K562 (cell line): ENCODE results near the gene LZTS2. TPM values are rescaled to one million over a fixed set of nuclear protein-coding genes. Genes with fewer than 3 reads are reported as not detected.
A peak's percentile ranks its signal among the peaks of the same experiment; 100 is the strongest.

Experiments
- ATAC-seq: fragments of 200-7000 bp; cut with Tn5 transposase; 3 replicates; pipeline ENCODE4 v1.9.1; 2020; ENCODE audit warnings: moderate library complexity
- BruUV-seq: library from RNA; stranded (reverse); fragments of 400-500 nt; replicated peaks from 2 replicates; lab custom pipeline; 2021; lab: Mats Ljungman, UMichigan
- CTCF ChIA-PET: fragments of 300-600 bp; formaldehyde crosslinking; extraction: SDS; loops from one replicate; lab custom pipeline; 2021; ENCODE audit warnings: low intra/inter-chr PET ratio; lab: Yijun Ruan, JAX
- POLR2A ChIA-PET: fragments of 300-600, 350-650 bp; sonication (Branson Sonifier 250); formaldehyde crosslinking; extraction: SDS; loops from one replicate; lab custom pipeline; 2021; ENCODE audit warnings: antibody characterized with exemption, inconsistent platforms; lab: Yijun Ruan, JAX
- DNase-seq, 4 experiments: peaks; one replicate each; pipeline versions ENCODE4 v3.0.0 to v3.0.0-alpha.2; 2011 to 2018; ENCODE audit warnings: low spot score in 3 of 4, mixed read lengths in 3 of 4; ENCODE audit errors: extremely low read depth in 1 of 4
- FAIRE-seq: peaks from 2 replicates; lab custom pipeline; 2011; peaks lifted over from hg19 to GRCh38; lab: Jason Lieb, UNC
- H2AFZ ChIP-seq: 2 replicates; pipeline ENCODE4 v1.6.0; 2011; ENCODE audit warnings: low read depth, low read length, control low read depth, inconsistent platforms
- H3K27ac ChIP-seq: fragments of 200-600 bp; 3 replicates; pipeline ENCODE4 v1.8.0; 2011; ENCODE audit warnings: low read depth, mild to moderate bottlenecking, control low read depth, inconsistent platforms, low read length, moderate library complexity, mixed read lengths; ENCODE audit errors: extremely low read depth
- H3K27me3 ChIP-seq, 2 experiments: fragments of 300-600 bp in 1 of 2; 2 replicates in 1 of 2; 3 replicates in 1 of 2; pipeline versions ENCODE4 v1.6.0 to v1.8.0; 2011; ENCODE audit warnings: inconsistent platforms in 2 of 2, low read length in 2 of 2, mild to moderate bottlenecking in 1 of 2, mixed read lengths in 1 of 2, moderate library complexity in 1 of 2; ENCODE audit not compliant: control insufficient read depth in 2 of 2, insufficient read depth in 2 of 2
- H3K36me3 ChIP-seq: fragments of 300-600 bp; 3 replicates; pipeline ENCODE4 v1.8.0; 2011; ENCODE audit warnings: mild to moderate bottlenecking, low read length, inconsistent platforms; ENCODE audit not compliant: control insufficient read depth, insufficient read depth
- H3K4me1 ChIP-seq, 2 experiments: fragments of 200-600 bp in 1 of 2; replicated peaks in 1 of 2; 2 replicates in 1 of 2; 3 replicates in 1 of 2; pipeline versions ENCODE4 v1.5.1 to v1.8.0; 2011; ENCODE audit warnings: inconsistent platforms in 2 of 2, low read length in 2 of 2, mild to moderate bottlenecking in 1 of 2, mixed read lengths in 1 of 2, moderate library complexity in 1 of 2; ENCODE audit not compliant: control insufficient read depth in 2 of 2, insufficient read depth in 2 of 2
- H3K4me2 ChIP-seq: 2 replicates; pipeline ENCODE4 v1.6.1; 2011; ENCODE audit warnings: low read length, control low read depth, inconsistent platforms, mixed read lengths; ENCODE audit not compliant: insufficient read depth
- H3K4me3 ChIP-seq: fragments of 200-600 bp; sonication (generic), shearing (Covaris generic); 2 replicates; pipeline ENCODE4 v1.5.1; 2016; ENCODE audit warnings: control low read depth, inconsistent platforms
- H3K79me2 ChIP-seq: fragments of 200-600 bp; 3 replicates; pipeline ENCODE4 v1.8.0; 2011; ENCODE audit warnings: low read length, inconsistent platforms; ENCODE audit not compliant: control insufficient read depth, insufficient read depth
- H3K9ac ChIP-seq, 2 experiments: 2 replicates each; pipeline versions ENCODE4 v1.6.0 to v1.6.1; 2011; ENCODE audit warnings: low read depth in 2 of 2, low read length in 2 of 2, control low read depth in 1 of 2, inconsistent platforms in 1 of 2, mild to moderate bottlenecking in 1 of 2, mixed read lengths in 1 of 2; ENCODE audit not compliant: insufficient read depth in 1 of 2
- H3K9me1 ChIP-seq: one replicate; pipeline ENCODE4 v1.6.0; 2011; ENCODE audit warnings: inconsistent platforms, mild to moderate bottlenecking, low read length, moderate library complexity; ENCODE audit not compliant: control insufficient read depth, insufficient read depth
- H3K9me3 ChIP-seq: replicated peaks from 2 replicates; pipeline ENCODE4 v1.5.1; 2011; ENCODE audit warnings: low read depth, low read length, inconsistent platforms; ENCODE audit not compliant: control insufficient read depth, insufficient read depth
- H4K20me1 ChIP-seq: replicated peaks from 2 replicates; pipeline ENCODE4 v1.6.1; 2011; ENCODE audit warnings: low read length, inconsistent platforms, mixed read lengths; ENCODE audit not compliant: control insufficient read depth, insufficient read depth
- ARID2 ChIP-seq: fragments of 450-650 bp; IDR thresholded peaks from 2 replicates; pipeline ENCODE4 v1.6.1; 2017; ENCODE audit warnings: antibody characterized with exemption, mild to moderate bottlenecking
- BACH1 ChIP-seq: fragments of 200-800 bp; sonication (Bioruptor generic); IDR thresholded peaks from 2 replicates; pipeline ENCODE4 v1.6.1; 2016; ENCODE audit warnings: missing genetic modification characterization, missing compliant biosample characterization
- RAD21 ChIP-seq, 2 experiments: fragments of 250-450 bp in 1 of 2; fragments of 450-650 bp in 1 of 2; sonication (Bioruptor Pico) in 1 of 2; formaldehyde crosslinking in 1 of 2; IDR thresholded peaks in 1 of 2; conservative IDR thresholded peaks in 1 of 2; 2 replicates each; pipeline versions ENCODE4 v1.4.0 to v1.8.0; 2020 to 2022; ENCODE audit warnings: mild to moderate bottlenecking in 2 of 2, moderate library complexity in 1 of 2
- WGBS: fragments of 100-300 bp; shearing (Covaris generic); methylation state at CpG from one replicate; pipeline ENCODE4 v1.1.6; 2016; ENCODE audit warnings: low coverage, mixed read lengths; ENCODE audit not compliant: insufficient coverage; ENCODE audit errors: missing lambda C conversion rate; 5-methylcytosine and 5-hydroxymethylcytosine counted together
- in situ Hi-C: fragments of 300-500 bp; cut with MboI; formaldehyde crosslinking; loops from 4 replicates; pipeline ENCODE4 v1.15.0; 2018; ENCODE audit warnings: inconsistent platforms, mixed read lengths
- intact Hi-C: fragments of 100-400 bp; cut with micrococcal nuclease; formaldehyde crosslinking; loops from 2 replicates; pipeline ENCODE4 v1.14.2; 2022
- polyA plus RNA-seq, 8 experiments: library from polyadenylated mRNA; depleted of rRNA in 4 of 8; stranded (reverse) in 5 of 8; unstranded in 3 of 8; fragments of >200 nt; fragmentation: Nextera tagmentation in 2 of 8; fragmentation: Illumina TruSeq in 1 of 8; extraction: Ambion mirVana in 2 of 8; extraction: Trizol in 1 of 8; gene quantifications; 2 replicates each; pipeline versions ENCODE4 v1.2.1 to v1.2.3, GENCODE V29; 2011 to 2014; ENCODE audit warnings: inconsistent platforms in 1 of 8, missing spikeins in 1 of 8
- total RNA-seq, 7 experiments: library from RNA; depleted of rRNA in 6 of 7; stranded (reverse); fragments of >200 nt in 6 of 7; fragmentation: Illumina TruSeq in 2 of 7; extraction: Trizol in 2 of 7; gene quantifications; 2 replicates each; pipeline versions ENCODE4 v1.2.1 to v1.2.3, GENCODE V29; 2011 to 2021; ENCODE audit warnings: low replicate concordance in 1 of 7
- TF ChIP-seq, protein P1 (sequence below), 3 experiments: IDR thresholded peaks in 2 of 3; conservative IDR thresholded peaks in 1 of 3; 2 replicates each; pipeline ENCODE4 v1.5.1; 2011 to 2012; ENCODE audit warnings: low read length in 3 of 3, mild to moderate bottlenecking in 3 of 3, control low read depth in 2 of 3, improper control_type of control experiment in 1 of 3, inconsistent platforms in 1 of 3, low read depth in 1 of 3, mixed read lengths in 1 of 3, moderate library complexity in 1 of 3; ENCODE audit not compliant: insufficient read depth in 2 of 3
- TF ChIP-seq, protein P2 (sequence below), 2 experiments: fragments of 450-650 bp; formaldehyde crosslinking in 1 of 2; IDR thresholded peaks; 2 replicates each; pipeline versions ENCODE4 v1.4.0 to v1.6.1; 2014 to 2020; ENCODE audit warnings: mild to moderate bottlenecking in 2 of 2, borderline replicate concordance in 1 of 2, low read depth in 1 of 2

LZTS2 gene
- total and polyA plus RNA-seq, 9 of the 15 experiments (the other 6 are each of a cell fraction or from before 2014, with no cell fraction given) = 0.23 to 42.5 (median 14.7) TPM

DNA sequence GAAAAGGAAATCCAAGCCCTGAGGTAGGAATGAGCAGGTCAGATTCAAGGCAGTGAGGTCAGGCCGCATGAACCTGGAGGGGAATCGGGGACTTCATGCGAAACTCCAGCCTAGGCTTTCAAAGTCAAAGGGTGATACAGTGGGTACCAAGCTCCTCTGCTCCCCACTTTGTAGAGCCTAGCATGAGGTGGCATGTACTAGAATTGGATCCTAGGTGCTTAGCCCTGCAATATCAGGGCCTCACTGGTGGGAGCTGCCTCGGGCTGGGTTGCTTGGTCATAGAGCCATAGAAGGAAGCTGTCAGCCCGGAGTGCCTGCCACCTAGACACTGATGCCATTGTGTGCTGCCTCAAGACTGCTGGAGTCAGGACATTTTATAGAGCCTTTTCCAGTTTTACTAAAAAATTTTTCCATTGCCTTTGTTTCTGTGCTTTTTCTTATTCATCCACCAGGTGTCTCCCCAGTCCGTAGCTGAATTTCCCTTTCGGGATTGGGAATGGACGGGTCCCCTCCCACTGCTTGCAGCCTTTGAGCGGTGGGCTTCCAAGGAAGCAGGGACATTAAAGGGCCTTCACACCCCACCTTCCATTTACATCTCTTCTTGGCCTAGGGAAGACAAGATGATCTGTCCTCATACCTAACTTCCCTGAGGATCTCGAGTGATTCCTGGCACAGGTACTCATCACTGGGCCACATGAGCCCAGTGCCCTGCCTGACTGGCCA is 5.5 kb upstream of the LZTS2 start:
- Histone ChIP-seq H3K9me1 (no peaks in the 10 kb centered on the region), H3K9me3 (no peaks in the 10 kb centered on the region), H4K20me1 (0 out of 2 replicates have a peak, but pooled peaks cover 4% of the 10 kb centered on the region), H2AFZ (no peak overlapping the region), H3K4me2 (no peak overlapping the region), H3K9ac (no peak overlapping the region), H3K27me3 (no peaks in the 10 kb centered on the region), H3K79me2 (peaks cover 49% of the 10 kb centered on the region), H3K27ac (no peak overlapping the region; the same call in 2 of the 3 replicates), H3K4me1 (peaks cover 22 to 43% of the 10 kb centered on the region in 2 experiments; a peak in 4 of 5 replicates), H3K4me3 (no peak overlapping the region), H3K36me3 (peaks cover 47% of the 10 kb centered on the region; the same call in 2 of the 3 replicates)
- ChIA-PET CTCF (interaction anchor here (0.8 to 9.3 kb wide), 2 partner anchors 19 to 68 kb away, joined by 3 to 150 read pairs; no protein-coding TSS in a partner anchor), POLR2A (interaction anchor here (0.6 to 0.7 kb wide), 2 partner anchors 13 to 218 kb away, joined by 3 to 4 read pairs; no protein-coding TSS in a partner anchor)
- FAIRE-seq (peak; percentile 37), ATAC-seq (no peak), DNase-seq (peak in 1 of 4 experiments; percentile 28)
- TSS peak; percentile 13 for BruUV-seq
- intact Hi-C loops (loop anchor here (1.0 kb wide), 1 partner anchor 20 kb away; no protein-coding TSS in a partner anchor), in situ Hi-C loops (loop anchor here (25.0 kb wide), 1 partner anchor 1043 kb away; no protein-coding TSS in a partner anchor)
- 63% methylated on average over 10 of the region's 10 CpGs for WGBS
- TF ChIP-seq RAD21 (CRISPR knock-in tag; conservative IDR thresholded peaks at IDR 0.05 in 1 of 2, IDR thresholded peaks at IDR 0.05 in 1 of 2) (peak; percentile 59 to 65), ARID2 (0 out of 2 replicates have a peak, but pooled peaks have one; percentile 25), BACH1 (no peak)
- TF ChIP-seq, protein P1, sequence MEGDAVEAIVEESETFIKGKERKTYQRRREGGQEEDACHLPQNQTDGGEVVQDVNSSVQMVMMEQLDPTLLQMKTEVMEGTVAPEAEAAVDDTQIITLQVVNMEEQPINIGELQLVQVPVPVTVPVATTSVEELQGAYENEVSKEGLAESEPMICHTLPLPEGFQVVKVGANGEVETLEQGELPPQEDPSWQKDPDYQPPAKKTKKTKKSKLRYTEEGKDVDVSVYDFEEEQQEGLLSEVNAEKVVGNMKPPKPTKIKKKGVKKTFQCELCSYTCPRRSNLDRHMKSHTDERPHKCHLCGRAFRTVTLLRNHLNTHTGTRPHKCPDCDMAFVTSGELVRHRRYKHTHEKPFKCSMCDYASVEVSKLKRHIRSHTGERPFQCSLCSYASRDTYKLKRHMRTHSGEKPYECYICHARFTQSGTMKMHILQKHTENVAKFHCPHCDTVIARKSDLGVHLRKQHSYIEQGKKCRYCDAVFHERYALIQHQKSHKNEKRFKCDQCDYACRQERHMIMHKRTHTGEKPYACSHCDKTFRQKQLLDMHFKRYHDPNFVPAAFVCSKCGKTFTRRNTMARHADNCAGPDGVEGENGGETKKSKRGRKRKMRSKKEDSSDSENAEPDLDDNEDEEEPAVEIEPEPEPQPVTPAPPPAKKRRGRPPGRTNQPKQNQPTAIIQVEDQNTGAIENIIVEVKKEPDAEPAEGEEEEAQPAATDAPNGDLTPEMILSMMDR (IDR thresholded peaks at IDR 0.05 in 2 of 3, conservative IDR thresholded peaks at IDR 0.05 in 1 of 3; ENCODE audit: insufficient read depth in 2 of 3, low read depth in 1 of 3, low read length in 3 of 3) = peak; percentile 41 to 71 (median 65); a peak in 5 of 6 replicates
- TF ChIP-seq, protein P2, sequence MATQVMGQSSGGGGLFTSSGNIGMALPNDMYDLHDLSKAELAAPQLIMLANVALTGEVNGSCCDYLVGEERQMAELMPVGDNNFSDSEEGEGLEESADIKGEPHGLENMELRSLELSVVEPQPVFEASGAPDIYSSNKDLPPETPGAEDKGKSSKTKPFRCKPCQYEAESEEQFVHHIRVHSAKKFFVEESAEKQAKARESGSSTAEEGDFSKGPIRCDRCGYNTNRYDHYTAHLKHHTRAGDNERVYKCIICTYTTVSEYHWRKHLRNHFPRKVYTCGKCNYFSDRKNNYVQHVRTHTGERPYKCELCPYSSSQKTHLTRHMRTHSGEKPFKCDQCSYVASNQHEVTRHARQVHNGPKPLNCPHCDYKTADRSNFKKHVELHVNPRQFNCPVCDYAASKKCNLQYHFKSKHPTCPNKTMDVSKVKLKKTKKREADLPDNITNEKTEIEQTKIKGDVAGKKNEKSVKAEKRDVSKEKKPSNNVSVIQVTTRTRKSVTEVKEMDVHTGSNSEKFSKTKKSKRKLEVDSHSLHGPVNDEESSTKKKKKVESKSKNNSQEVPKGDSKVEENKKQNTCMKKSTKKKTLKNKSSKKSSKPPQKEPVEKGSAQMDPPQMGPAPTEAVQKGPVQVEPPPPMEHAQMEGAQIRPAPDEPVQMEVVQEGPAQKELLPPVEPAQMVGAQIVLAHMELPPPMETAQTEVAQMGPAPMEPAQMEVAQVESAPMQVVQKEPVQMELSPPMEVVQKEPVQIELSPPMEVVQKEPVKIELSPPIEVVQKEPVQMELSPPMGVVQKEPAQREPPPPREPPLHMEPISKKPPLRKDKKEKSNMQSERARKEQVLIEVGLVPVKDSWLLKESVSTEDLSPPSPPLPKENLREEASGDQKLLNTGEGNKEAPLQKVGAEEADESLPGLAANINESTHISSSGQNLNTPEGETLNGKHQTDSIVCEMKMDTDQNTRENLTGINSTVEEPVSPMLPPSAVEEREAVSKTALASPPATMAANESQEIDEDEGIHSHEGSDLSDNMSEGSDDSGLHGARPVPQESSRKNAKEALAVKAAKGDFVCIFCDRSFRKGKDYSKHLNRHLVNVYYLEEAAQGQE (IDR thresholded peaks at IDR 0.05; ENCODE audit: borderline replicate concordance) = peak; percentile 58; the same call in 1 of the 2 replicates
- TF ChIP-seq, protein P2 (CRISPR knock-in tag; IDR thresholded peaks at IDR 0.05; ENCODE audit: low read depth) = no peak
